SK-N-SH treated with all-trans-retinoic acid at 6 μM for 48 hours (cell line): ENCODE data around the gene OCRL.

Experiments
- ATAC-seq: fragments of 200-7000 bp; cut with Tn5 transposase; 3 replicates; pipeline ENCODE4 v1.9.1; 2020; ENCODE audit warnings: mild to moderate bottlenecking, moderate library complexity
- ARNTL ChIP-seq: fragments of 450-650 bp; formaldehyde crosslinking; IDR thresholded peaks from 2 replicates; pipeline ENCODE4 v1.5.0; 2020; ENCODE audit warnings: low read depth, mild to moderate bottlenecking, moderate library complexity, borderline replicate concordance
- BACH2 ChIP-seq: fragments of 250-450 bp; sonication (Bioruptor Pico); IDR thresholded peaks from 2 replicates; pipeline ENCODE4 v1.9.0; 2021; ENCODE audit warnings: mild to moderate bottlenecking, borderline replicate concordance
- CREB5 ChIP-seq: fragments of 250-450 bp; sonication (Bioruptor Pico); IDR thresholded peaks from 2 replicates; pipeline ENCODE4 v1.5.1; 2020; ENCODE audit warnings: low read depth, mild to moderate bottlenecking, moderate library complexity
- CSDC2 ChIP-seq: fragments of 250-450 bp; sonication (Bioruptor Pico); IDR thresholded peaks from 2 replicates; pipeline ENCODE4 v1.5.0; 2020; ENCODE audit warnings: mild to moderate bottlenecking, moderate library complexity
- ESRRG ChIP-seq: fragments of 250-450 bp; sonication (Bioruptor Pico); IDR thresholded peaks from 2 replicates; pipeline ENCODE4 v1.6.1; 2021; ENCODE audit warnings: mild to moderate bottlenecking
- GLIS3 ChIP-seq: fragments of 250-450 bp; sonication (Bioruptor Pico); IDR thresholded peaks from 2 replicates; pipeline ENCODE4 v1.5.0; 2020; ENCODE audit warnings: mild to moderate bottlenecking, moderate library complexity
- ISL1 ChIP-seq: fragments of 250-450 bp; sonication (Bioruptor Pico); IDR thresholded peaks from 2 replicates; pipeline ENCODE4 v2.1.2; 2022; ENCODE audit warnings: mild to moderate bottlenecking, moderate library complexity
- OSR1 ChIP-seq: fragments of 250-450 bp; sonication (Bioruptor Pico); IDR thresholded peaks from 2 replicates; pipeline ENCODE4 v1.8.0; 2022; ENCODE audit warnings: moderate library complexity, mild to moderate bottlenecking, inconsistent platforms
- POU6F1 ChIP-seq: fragments of 250-450 bp; sonication (Bioruptor Pico); IDR thresholded peaks from 2 replicates; pipeline ENCODE4 v1.8.0; 2021; ENCODE audit warnings: low read depth, mild to moderate bottlenecking, moderate library complexity, borderline replicate concordance
- PPARA ChIP-seq: fragments of 250-450 bp; sonication (Bioruptor Pico); IDR thresholded peaks from 2 replicates; pipeline ENCODE4 v1.5.0; 2020; ENCODE audit warnings: mild to moderate bottlenecking, borderline replicate concordance
- RARB ChIP-seq: fragments of 250-450 bp; sonication (Bioruptor Pico); IDR thresholded peaks from 2 replicates; pipeline ENCODE4 v1.8.0; 2021; ENCODE audit warnings: mild to moderate bottlenecking, moderate library complexity
- SNAI2 ChIP-seq: fragments of 250-450 bp; sonication (Bioruptor Pico); IDR thresholded peaks from 2 replicates; pipeline ENCODE4 v1.5.0; 2020; ENCODE audit warnings: mild to moderate bottlenecking, moderate library complexity
- TCF4 ChIP-seq: fragments of 250-450 bp; sonication (Bioruptor Pico); IDR thresholded peaks from 2 replicates; pipeline ENCODE4 v1.8.0; 2021; ENCODE audit warnings: mild to moderate bottlenecking, moderate library complexity, borderline replicate concordance
- TOX ChIP-seq: fragments of 250-450 bp; sonication (Bioruptor Pico); IDR thresholded peaks from 2 replicates; pipeline ENCODE4 v1.8.0; 2021; ENCODE audit warnings: mild to moderate bottlenecking, moderate library complexity, borderline replicate concordance
- TSHZ2 ChIP-seq: fragments of 250-450 bp; sonication (Bioruptor Pico); IDR thresholded peaks from 2 replicates; pipeline ENCODE4 v1.5.0; 2020; ENCODE audit warnings: mild to moderate bottlenecking, moderate library complexity
- ZC3H10 ChIP-seq: fragments of 250-450 bp; sonication (Bioruptor Pico); IDR thresholded peaks from 2 replicates; pipeline ENCODE4 v1.5.1; 2021; ENCODE audit warnings: mild to moderate bottlenecking, moderate library complexity
- ZFP3 ChIP-seq: fragments of 250-450 bp; sonication (Bioruptor Pico); IDR thresholded peaks from 2 replicates; pipeline ENCODE4 v1.5.0; 2020; ENCODE audit warnings: mild to moderate bottlenecking, moderate library complexity
- ZFP30 ChIP-seq: fragments of 450-650 bp; formaldehyde crosslinking; IDR thresholded peaks from 2 replicates; pipeline ENCODE4 v1.5.0; 2022; ENCODE audit warnings: mild to moderate bottlenecking, moderate library complexity
- ZNF565 ChIP-seq: fragments of 450-650 bp; formaldehyde crosslinking; conservative IDR thresholded peaks from 2 replicates; pipeline ENCODE4 v1.5.0; 2020; ENCODE audit warnings: low read depth, mild to moderate bottlenecking, moderate library complexity
- ZNF70 ChIP-seq: fragments of 450-650 bp; formaldehyde crosslinking; IDR thresholded peaks from 2 replicates; pipeline ENCODE4 v1.5.0; 2020; ENCODE audit warnings: mild to moderate bottlenecking, moderate library complexity
- ZNF8 ChIP-seq: fragments of 450-650 bp; formaldehyde crosslinking; IDR thresholded peaks from 2 replicates; pipeline ENCODE4 v1.5.0; 2020; ENCODE audit warnings: mild to moderate bottlenecking, moderate library complexity
- TF ChIP-seq, protein P1 (sequence below): fragments of 250-450 bp; sonication (Bioruptor Pico); IDR thresholded peaks from 2 replicates; pipeline ENCODE4 v1.5.1; 2021; ENCODE audit warnings: mild to moderate bottlenecking, moderate library complexity
- TF ChIP-seq, protein P2 (sequence below): fragments of 250-450 bp; sonication (Bioruptor Pico); IDR thresholded peaks from 2 replicates; pipeline ENCODE4 v1.8.0; 2020; ENCODE audit warnings: mild to moderate bottlenecking, moderate library complexity, borderline replicate concordance

OCRL gene

GRCh38 chrX:129530410-129530809 is 9.6 kb upstream of the OCRL start (continued):
- TF ChIP-seq ZFP30 (CRISPR knock-in tag) (no peak), CREB5 (CRISPR knock-in tag) (no peak), OSR1 (CRISPR knock-in tag) (no peak), ZC3H10 (CRISPR knock-in tag) (no peak), ZNF8 (CRISPR knock-in tag) (no peak), TOX (CRISPR knock-in tag) (no peak), ZNF565 (CRISPR knock-in tag) (no peak), CSDC2 (CRISPR knock-in tag) (no peak)
- TF ChIP-seq, protein P1, sequence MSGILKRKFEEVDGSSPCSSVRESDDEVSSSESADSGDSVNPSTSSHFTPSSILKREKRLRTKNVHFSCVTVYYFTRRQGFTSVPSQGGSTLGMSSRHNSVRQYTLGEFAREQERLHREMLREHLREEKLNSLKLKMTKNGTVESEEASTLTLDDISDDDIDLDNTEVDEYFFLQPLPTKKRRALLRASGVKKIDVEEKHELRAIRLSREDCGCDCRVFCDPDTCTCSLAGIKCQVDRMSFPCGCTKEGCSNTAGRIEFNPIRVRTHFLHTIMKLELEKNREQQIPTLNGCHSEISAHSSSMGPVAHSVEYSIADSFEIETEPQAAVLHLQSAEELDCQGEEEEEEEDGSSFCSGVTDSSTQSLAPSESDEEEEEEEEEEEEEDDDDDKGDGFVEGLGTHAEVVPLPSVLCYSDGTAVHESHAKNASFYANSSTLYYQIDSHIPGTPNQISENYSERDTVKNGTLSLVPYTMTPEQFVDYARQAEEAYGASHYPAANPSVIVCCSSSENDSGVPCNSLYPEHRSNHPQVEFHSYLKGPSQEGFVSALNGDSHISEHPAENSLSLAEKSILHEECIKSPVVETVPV (CRISPR knock-in tag) = no peak
- TF ChIP-seq, all 23 proteins: peak for 0

- no peak for TF ChIP-seq PPARA (CRISPR knock-in tag)
- no peak for TF ChIP-seq CREB5 (CRISPR knock-in tag)
- no peak for TF ChIP-seq RARB
- no peak for TF ChIP-seq TOX (CRISPR knock-in tag)
- no peak for TF ChIP-seq ZFP30 (CRISPR knock-in tag)
- no peak for TF ChIP-seq CSDC2 (CRISPR knock-in tag)
- TF ChIP-seq, protein P1 (CRISPR knock-in tag) = no peak
- TF ChIP-seq ESRRG (CRISPR knock-in tag) = no peak
- TF ChIP-seq GLIS3 (CRISPR knock-in tag) = no peak
- no peak for TF ChIP-seq BACH2 (CRISPR knock-in tag)
- no peak for TF ChIP-seq ZNF70 (CRISPR knock-in tag)
- no peak for TF ChIP-seq SNAI2 (CRISPR knock-in tag)
- no peak for TF ChIP-seq ISL1
- TF ChIP-seq ZNF8 (CRISPR knock-in tag) = no peak
- TF ChIP-seq, all 23 proteins: peak for 0
- no peak for ATAC-seq
Observed at GRCh38 chrX:129531132-129531531, 8.9 kb upstream of the OCRL start.

GRCh38 chrX:129534816-129535578 is 5.1 kb upstream of the OCRL start:
- ATAC-seq = peak; percentile 50
- TF ChIP-seq PPARA (CRISPR knock-in tag) = no peak
- no peak for TF ChIP-seq OSR1 (CRISPR knock-in tag)
- TF ChIP-seq ZC3H10 (CRISPR knock-in tag) = no peak
- no peak for TF ChIP-seq CREB5 (CRISPR knock-in tag)
- TF ChIP-seq ZNF8 (CRISPR knock-in tag) = no peak
- no peak for TF ChIP-seq TCF4 (CRISPR knock-in tag)
- TF ChIP-seq BACH2 (CRISPR knock-in tag) = no peak
- no peak for TF ChIP-seq ZFP3 (CRISPR knock-in tag)
- no peak for TF ChIP-seq CSDC2 (CRISPR knock-in tag)
- TF ChIP-seq, protein P2, sequence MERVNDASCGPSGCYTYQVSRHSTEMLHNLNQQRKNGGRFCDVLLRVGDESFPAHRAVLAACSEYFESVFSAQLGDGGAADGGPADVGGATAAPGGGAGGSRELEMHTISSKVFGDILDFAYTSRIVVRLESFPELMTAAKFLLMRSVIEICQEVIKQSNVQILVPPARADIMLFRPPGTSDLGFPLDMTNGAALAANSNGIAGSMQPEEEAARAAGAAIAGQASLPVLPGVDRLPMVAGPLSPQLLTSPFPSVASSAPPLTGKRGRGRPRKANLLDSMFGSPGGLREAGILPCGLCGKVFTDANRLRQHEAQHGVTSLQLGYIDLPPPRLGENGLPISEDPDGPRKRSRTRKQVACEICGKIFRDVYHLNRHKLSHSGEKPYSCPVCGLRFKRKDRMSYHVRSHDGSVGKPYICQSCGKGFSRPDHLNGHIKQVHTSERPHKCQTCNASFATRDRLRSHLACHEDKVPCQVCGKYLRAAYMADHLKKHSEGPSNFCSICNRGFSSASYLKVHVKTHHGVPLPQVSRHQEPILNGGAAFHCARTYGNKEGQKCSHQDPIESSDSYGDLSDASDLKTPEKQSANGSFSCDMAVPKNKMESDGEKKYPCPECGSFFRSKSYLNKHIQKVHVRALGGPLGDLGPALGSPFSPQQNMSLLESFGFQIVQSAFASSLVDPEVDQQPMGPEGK = no peak
- TF ChIP-seq ZNF565 (CRISPR knock-in tag) = no peak
- TF ChIP-seq TSHZ2 (CRISPR knock-in tag) = no peak
- no peak for TF ChIP-seq ARNTL (CRISPR knock-in tag)
- no peak for TF ChIP-seq ZFP30 (CRISPR knock-in tag)
- no peak for TF ChIP-seq POU6F1
